Gastroesophageal sphincter (tissue), 2 donors: ENCODE results near the gene DOCK10.

Experiments
- EP300 ChIP-seq: sonication (generic); formaldehyde crosslinking; IDR thresholded peaks from one replicate; pipeline ENCODE4 v1.6.1; 2017; ENCODE audit warnings: antibody characterized with exemption, mild to moderate bottlenecking
- POLR2A ChIP-seq, 2 donors: fragments of 450-650 bp; IDR thresholded peaks; one replicate each; pipeline ENCODE4 v1.6.1; 2017; ENCODE audit warnings: antibody characterized with exemption in 2 of 2, mild to moderate bottlenecking in 2 of 2, moderate library complexity in 1 of 2

GRCh38 chr2:224722770-224723169 lies 319.5 kb downstream of the DOCK10 start:
- TF ChIP-seq EP300, result no peak
- TF ChIP-seq POLR2A (IDR thresholded peaks at IDR 0.05), result no peak
